IPS DF 4.7 (cell line): ENCODE results near the gene PRKG1.

ENCODE experiments used
- DNase-seq: peaks from one replicate; pipeline ENCODE4 v3.0.0-alpha.2; 2013; ENCODE audit warnings: low spot score; ENCODE audit errors: extremely low read depth

The PRKG1 gene

GRCh38 chr10:52040486-52040885, 966.2 kb downstream of the PRKG1 start:
- no peak for DNase-seq

DNA sequence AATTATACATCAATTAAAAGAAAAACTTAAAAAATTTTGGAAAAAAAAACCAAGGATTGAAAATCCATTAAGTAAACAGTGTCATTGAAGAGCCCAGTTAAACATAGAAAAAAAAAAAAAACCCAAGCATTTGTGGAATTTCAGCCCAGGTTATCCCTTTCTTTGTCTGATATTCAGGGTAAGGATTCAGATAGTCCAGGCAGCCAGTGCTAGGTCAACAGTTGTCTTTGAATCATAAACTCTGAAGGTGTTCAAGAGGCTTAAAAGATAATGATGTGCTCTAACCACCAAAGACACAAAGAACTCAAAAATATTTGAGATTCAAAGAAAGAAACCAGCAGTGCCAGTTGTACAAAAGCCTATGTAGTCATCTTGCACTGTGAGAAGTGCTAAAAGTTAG, 969.5 kb downstream of the PRKG1 start:
- DNase-seq: no peak

GRCh38 chr10:52048051-52048450, 973.8 kb downstream of the PRKG1 start:
- DNase-seq: no peak

GRCh38 chr10:52050429-52051047, 976.3 kb downstream of the PRKG1 start:
- no peak for DNase-seq

GRCh38 chr10:52053497-52053896, 979.2 kb downstream of the PRKG1 start:
- no peak for DNase-seq

- DNase-seq: no peak
Measured at GRCh38 chr10:52056291-52056690, 982.0 kb downstream of the PRKG1 start.

GRCh38 chr10:52059089-52059488, 984.8 kb downstream of the PRKG1 start:
- no peak for DNase-seq

DNA sequence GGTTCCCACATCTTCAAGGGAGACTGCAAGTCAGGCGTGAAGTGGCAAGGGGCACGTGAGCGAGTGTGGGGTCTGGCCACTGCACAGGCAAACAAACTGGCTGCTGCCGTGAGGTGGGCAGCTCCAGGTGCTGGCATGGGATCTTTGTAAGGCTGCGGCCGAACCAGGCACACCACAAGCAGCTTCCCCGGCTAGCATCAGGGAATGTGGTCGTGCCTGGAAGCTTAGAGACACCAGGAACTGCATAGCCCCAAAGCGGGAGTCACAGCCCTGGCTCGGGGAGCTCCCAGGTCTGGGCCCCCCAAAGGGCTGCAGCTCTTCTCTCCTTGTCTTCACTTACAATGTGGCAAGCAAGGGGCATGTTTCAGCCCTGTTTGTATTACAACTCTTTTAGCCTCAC, 988.9 kb downstream of the PRKG1 start:
- DNase-seq: no peak

- no peak for DNase-seq
Measured at GRCh38 chr10:52064084-52064845, 990.0 kb downstream of the PRKG1 start.

DNA sequence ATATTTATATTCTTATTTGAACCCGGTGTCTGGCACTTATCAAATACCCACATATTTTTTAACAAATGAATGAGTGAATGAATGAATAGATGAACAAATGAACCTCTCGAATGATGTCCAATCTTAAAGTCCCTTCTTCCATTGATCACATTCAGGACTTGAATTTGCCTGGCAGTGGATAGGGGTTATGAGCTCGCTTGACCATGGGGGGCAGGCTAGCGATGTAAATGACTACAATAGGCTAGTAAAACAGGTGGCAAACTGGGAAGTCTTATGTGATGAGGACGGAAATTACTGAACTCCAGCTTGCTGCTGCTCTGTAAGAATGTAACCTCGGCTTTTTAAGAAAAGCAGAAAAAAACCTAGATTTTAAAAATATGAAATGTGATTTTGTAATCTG, 992.1 kb downstream of the PRKG1 start:
- DNase-seq: no peak

- DNase-seq: no peak
Measured at GRCh38 chr10:52068485-52068884, 994.2 kb downstream of the PRKG1 start.

GRCh38 chr10:52071814-52072213, 997.5 kb downstream of the PRKG1 start:
- DNase-seq: no peak

- no peak for DNase-seq
Measured at GRCh38 chr10:52074505-52075026, 1000.3 kb downstream of the PRKG1 start.

- no peak for DNase-seq
Measured at GRCh38 chr10:52077814-52078213, 1003.5 kb downstream of the PRKG1 start.

DNA sequence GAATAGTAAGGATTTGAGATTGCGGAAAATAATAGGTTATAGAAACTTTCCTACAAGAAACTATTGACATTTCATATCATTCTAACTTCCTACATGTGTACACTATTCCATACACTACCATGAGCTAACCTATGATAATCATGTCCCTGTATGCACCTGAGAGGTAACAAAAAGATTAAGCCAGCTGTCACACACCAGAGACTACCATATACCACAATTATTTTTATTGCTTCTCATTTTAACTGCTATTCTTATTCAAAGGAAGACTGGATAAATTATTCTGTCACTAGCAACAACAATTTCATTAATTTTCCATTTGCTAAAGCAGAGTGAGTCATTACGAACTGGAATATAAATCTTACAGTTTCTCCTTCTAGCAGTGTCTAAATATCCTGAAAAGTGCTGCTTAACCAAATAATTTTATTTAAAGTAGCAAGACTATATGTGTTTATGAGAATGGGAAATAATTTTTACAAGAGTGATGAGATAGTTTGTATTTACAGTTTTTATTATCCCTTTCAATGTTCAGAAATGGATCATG, 1004.2 kb downstream of the PRKG1 start:
- DNase-seq: no peak

DNA sequence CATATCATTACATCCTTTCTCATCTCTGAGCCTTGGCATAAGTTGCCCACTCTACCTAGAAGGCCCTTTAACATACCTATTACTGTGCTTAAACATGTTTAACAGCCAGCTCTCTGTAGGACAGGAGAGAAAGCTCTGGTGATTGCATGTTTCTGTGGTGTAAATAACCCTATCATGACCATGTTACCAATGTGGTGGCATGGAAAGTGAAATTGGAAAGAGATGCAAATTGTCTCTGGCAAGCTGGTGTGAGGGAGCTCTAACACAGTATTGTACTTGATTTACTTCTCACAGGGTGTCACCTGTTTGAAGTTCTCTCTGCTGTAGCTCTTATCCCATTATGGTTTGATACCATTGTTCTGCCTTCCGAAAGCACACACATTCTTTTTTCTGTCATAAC, 1008.0 kb downstream of the PRKG1 start:
- DNase-seq: no peak

GRCh38 chr10:52083422-52083821, 1009.1 kb downstream of the PRKG1 start:
- DNase-seq: no peak

DNA sequence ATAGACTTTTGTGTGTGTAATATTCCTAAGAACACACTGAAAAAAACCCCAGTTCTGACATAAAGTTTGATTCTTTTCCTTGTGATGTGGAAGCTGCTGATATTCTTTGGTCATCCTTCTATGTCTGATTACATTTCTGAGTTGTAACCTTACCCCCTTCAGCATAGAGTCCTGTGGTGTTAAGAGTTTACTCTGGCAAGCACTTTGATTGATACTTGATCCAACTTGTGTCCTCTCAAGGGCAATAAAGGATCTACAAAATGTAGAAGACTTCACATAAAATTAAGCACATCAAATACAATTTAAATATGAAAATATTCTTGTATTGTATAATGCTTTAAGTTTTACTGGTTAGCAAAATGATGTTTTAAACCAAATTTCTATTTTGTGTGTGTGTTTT, 1018.1 kb downstream of the PRKG1 start:
- DNase-seq: no peak

DNA sequence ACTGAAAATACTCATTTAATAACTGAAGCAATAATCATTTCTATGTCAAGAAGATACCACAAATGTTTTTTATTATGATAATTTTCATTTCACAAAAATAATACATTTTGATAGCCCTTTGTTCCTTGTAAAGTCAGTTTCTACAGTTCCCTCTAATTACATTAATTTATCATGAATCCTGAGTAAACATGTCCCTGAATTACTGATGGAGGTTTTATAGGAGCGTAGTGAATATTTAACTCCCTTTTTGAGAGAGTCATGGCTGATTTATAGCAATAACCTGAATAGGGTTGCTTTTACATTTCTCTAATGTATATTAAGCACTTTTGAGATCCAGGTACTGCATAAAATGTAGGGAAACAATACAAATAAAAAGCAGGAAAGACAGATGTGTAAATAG, 1023.8 kb downstream of the PRKG1 start:
- DNase-seq: no peak

DNA sequence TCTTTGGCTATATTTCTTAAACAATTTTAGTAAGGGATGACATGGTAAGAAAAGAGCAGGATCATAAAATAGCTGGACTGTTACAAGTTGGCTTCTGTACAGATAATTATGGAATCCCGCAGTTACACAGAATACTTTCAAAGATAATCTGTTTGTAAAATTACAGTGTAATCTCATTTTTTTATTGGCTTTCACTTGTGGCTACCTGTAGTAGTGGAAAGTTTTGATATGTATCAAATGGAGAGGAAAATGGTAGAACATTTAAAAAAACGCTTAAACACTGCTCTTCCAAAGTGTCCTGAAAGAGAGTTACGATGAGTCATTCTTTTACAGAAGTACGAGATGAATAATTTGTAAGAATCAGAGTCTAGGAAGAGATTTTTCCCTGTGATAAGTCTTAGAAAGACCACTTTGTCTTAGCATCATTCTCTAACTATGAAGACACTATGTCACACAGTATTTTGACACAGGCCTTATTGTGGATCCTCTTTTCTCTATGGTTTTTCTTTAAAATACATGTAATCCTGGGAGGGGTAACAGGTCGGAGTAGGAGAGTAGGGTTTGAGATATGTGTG, 1024.8 kb downstream of the PRKG1 start:
- no peak for DNase-seq

DNA sequence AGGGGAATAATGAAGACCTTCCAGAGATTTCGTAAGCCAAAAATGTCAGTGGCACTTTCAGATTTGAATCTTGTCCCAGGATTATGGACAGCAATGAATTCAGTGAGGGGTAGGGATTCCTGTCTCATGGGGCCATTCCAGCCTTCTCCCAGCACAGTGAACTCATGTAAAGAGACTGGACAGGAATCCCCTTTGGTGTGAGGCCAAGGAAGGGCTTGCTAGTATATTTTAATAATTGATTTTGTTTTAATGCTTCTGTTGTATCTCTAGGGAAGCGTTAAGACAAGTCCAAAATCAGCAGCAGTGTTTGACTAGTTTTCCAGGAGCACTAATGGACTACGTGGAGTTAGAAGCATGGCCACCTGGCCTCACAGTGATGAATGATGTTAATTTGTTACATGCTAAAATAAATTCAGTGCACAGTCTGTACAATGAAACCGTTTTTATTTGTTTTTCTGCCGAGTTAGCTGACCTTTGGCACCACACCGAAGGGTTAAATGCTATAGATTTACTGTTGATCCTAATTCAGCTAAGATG, 1025.8 kb downstream of the PRKG1 start:
- DNase-seq: no peak

DNA sequence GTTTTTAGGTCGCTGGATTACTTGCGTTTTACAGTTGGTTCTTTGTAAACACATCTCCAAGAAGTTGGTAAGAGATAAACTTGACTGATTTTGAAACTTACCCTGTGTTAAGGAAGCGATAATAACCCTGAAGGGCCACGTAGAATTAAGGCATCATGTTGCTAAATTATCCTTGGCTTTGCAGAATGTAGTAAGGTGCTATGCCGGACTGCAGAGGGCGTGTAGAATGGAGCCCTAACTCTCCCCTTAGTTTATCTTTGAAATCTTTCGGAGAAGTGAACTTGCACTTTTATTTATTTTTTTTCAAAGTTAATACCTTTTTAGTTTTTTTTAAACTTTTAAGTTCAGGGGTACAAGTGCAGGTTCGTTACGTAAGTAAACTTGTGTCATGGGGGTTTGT, 1031.0 kb downstream of the PRKG1 start:
- no peak for DNase-seq
